ENCODE data around the gene BMERB1. TPM values are rescaled to one million over a fixed set of nuclear protein-coding genes. Genes with fewer than 3 reads are reported as not detected.

Gene BMERB1
- total RNA-seq, 1 donor from 2014 or later, result 20.1 TPM

GRCh38 chr16:15559176-15559575 lies 124.8 kb downstream of the BMERB1 start:
- Mint-ChIP-seq H3K27ac (ENCODE audit: unreplicated experiment) (no peak overlapping the region), H3K4me3 (ENCODE audit: unreplicated experiment) (no peak overlapping the region), H3K4me1 (ENCODE audit: low read depth, unreplicated experiment) (no peaks in the 10 kb centered on the region), H3K9me3 (ENCODE audit: unreplicated experiment) (peaks cover 1% of the 10 kb centered on the region), H3K27me3 (ENCODE audit: low read depth, unreplicated experiment) (no peaks in the 10 kb centered on the region), H3K36me3 (ENCODE audit: low read depth, unreplicated experiment) (peaks cover 16% of the 10 kb centered on the region)
- H3K79me2 ChIP-seq (ENCODE audit: insufficient read depth, low read length), result no peaks in the 10 kb centered on the region
- no peaks in the 10 kb centered on the region for H3K36me3 ChIP-seq (ENCODE audit: insufficient read depth, low read length)
- no peak overlapping the region for H3K9ac ChIP-seq (ENCODE audit: low read length)
- H3K27ac ChIP-seq (ENCODE audit: low read depth, low read length), result no peak overlapping the region
- FAIRE-seq, result no peak
- H2AFZ ChIP-seq (ENCODE audit: low read depth, low read length), result no peak overlapping the region
- H3K4me3 ChIP-seq (ENCODE audit: insufficient read depth, low read depth, low read length), result no peak overlapping the region
- peaks cover under 1% of the 10 kb centered on the region for H4K20me1 ChIP-seq (ENCODE audit: insufficient read depth, low read length)
- no peak overlapping the region for H3K4me2 ChIP-seq (ENCODE audit: low read length)
- H3K27me3 ChIP-seq (ENCODE audit: insufficient read depth, low read length), result no peaks in the 10 kb centered on the region
- no peak for DNase-seq (ENCODE audit: low read depth)
- no peaks in the 10 kb centered on the region for H3K4me1 ChIP-seq (ENCODE audit: insufficient read depth, low read length)
- TF ChIP-seq, protein P1, sequence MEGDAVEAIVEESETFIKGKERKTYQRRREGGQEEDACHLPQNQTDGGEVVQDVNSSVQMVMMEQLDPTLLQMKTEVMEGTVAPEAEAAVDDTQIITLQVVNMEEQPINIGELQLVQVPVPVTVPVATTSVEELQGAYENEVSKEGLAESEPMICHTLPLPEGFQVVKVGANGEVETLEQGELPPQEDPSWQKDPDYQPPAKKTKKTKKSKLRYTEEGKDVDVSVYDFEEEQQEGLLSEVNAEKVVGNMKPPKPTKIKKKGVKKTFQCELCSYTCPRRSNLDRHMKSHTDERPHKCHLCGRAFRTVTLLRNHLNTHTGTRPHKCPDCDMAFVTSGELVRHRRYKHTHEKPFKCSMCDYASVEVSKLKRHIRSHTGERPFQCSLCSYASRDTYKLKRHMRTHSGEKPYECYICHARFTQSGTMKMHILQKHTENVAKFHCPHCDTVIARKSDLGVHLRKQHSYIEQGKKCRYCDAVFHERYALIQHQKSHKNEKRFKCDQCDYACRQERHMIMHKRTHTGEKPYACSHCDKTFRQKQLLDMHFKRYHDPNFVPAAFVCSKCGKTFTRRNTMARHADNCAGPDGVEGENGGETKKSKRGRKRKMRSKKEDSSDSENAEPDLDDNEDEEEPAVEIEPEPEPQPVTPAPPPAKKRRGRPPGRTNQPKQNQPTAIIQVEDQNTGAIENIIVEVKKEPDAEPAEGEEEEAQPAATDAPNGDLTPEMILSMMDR (IDR thresholded peaks at IDR 0.05; ENCODE audit: insufficient read depth, low read depth, low read length), result no peak
- TF ChIP-seq EZH2 (IDR thresholded peaks at IDR 0.05; ENCODE audit: insufficient read depth, low read length), result no peak
- no peaks in the 10 kb centered on the region for H3K9me3 ChIP-seq (ENCODE audit: insufficient read depth, low read depth, low read length)

DNA sequence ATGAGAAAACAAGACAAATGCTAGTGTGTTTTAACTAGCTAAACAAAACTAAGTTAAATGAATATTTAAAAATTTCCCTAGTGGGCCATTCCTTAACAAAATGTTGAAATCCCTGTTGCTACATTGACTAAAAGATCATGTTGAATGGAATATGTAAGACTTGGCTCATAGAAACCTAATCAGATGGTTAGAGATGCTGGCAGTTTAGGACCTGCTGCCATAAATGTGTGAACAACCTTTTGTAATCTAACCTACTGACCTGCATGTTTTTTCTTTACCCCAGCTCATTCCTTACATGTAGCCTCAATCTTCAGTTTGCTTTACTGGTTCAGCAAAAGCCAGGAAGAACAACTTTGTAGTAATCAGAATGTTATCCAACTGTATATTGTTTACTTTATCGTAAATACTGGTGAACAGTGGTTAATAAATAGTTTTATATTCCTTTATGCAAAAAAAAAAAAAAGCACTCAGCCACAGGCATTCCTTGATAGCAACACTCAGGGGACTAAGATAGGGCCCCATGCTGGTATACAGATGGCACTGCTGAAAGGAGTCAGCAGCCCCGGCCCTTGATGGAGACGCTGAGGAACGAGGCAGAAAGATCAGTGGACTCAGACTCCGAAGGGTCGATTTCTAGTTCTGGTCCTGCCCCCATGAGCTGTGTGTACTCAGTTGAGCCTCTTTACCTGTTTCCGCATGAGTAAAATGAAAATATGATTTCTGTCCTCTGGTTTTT lies 130.4 kb downstream of the BMERB1 start:
- H3K79me2 ChIP-seq (ENCODE audit: insufficient read depth, low read length), result no peaks in the 10 kb centered on the region
- H3K4me1 ChIP-seq (ENCODE audit: insufficient read depth, low read length), result no peaks in the 10 kb centered on the region
- no peak overlapping the region for H3K4me3 ChIP-seq (ENCODE audit: insufficient read depth, low read depth, low read length)
- Mint-ChIP-seq H3K9me3 (ENCODE audit: unreplicated experiment) (peaks cover 1% of the 10 kb centered on the region), H3K27ac (ENCODE audit: unreplicated experiment) (no peak overlapping the region), H3K4me3 (ENCODE audit: unreplicated experiment) (no peak overlapping the region), H3K27me3 (ENCODE audit: low read depth, unreplicated experiment) (no peaks in the 10 kb centered on the region), H3K36me3 (ENCODE audit: low read depth, unreplicated experiment) (peaks cover 14% of the 10 kb centered on the region), H3K4me1 (ENCODE audit: low read depth, unreplicated experiment) (no peaks in the 10 kb centered on the region)
- no peak overlapping the region for H2AFZ ChIP-seq (ENCODE audit: low read depth, low read length)
- no peak for DNase-seq (ENCODE audit: low read depth)
- H3K9me3 ChIP-seq (ENCODE audit: insufficient read depth, low read depth, low read length), result no peaks in the 10 kb centered on the region
- FAIRE-seq, result no peak
- no peak overlapping the region for H3K4me2 ChIP-seq (ENCODE audit: low read length)
- TF ChIP-seq, protein P1 (IDR thresholded peaks at IDR 0.05; ENCODE audit: insufficient read depth, low read depth, low read length), result no peak
- TF ChIP-seq EZH2 (IDR thresholded peaks at IDR 0.05; ENCODE audit: insufficient read depth, low read length), result no peak
- H3K27me3 ChIP-seq (ENCODE audit: insufficient read depth, low read length), result no peaks in the 10 kb centered on the region
- H3K27ac ChIP-seq (ENCODE audit: low read depth, low read length), result no peak overlapping the region
- H3K9ac ChIP-seq (ENCODE audit: low read length), result no peak overlapping the region
- no peaks in the 10 kb centered on the region for H3K36me3 ChIP-seq (ENCODE audit: insufficient read depth, low read length)
- no peaks in the 10 kb centered on the region for H4K20me1 ChIP-seq (ENCODE audit: insufficient read depth, low read length)

- Histone ChIP-seq H3K9me3 (ENCODE audit: insufficient read depth, low read depth, low read length) (no peaks in the 10 kb centered on the region), H3K9ac (ENCODE audit: low read length) (no peak overlapping the region), H4K20me1 (ENCODE audit: insufficient read depth, low read length) (peaks cover 4% of the 10 kb centered on the region), H3K4me1 (ENCODE audit: insufficient read depth, low read length) (no peaks in the 10 kb centered on the region), H3K27me3 (ENCODE audit: insufficient read depth, low read length) (no peaks in the 10 kb centered on the region), H3K27ac (ENCODE audit: low read depth, low read length) (no peak overlapping the region), H3K4me3 (ENCODE audit: insufficient read depth, low read depth, low read length) (no peak overlapping the region), H2AFZ (ENCODE audit: low read depth, low read length) (no peak overlapping the region), H3K79me2 (ENCODE audit: insufficient read depth, low read length) (no peaks in the 10 kb centered on the region), H3K4me2 (ENCODE audit: low read length) (no peak overlapping the region), H3K36me3 (ENCODE audit: insufficient read depth, low read length) (no peaks in the 10 kb centered on the region)
- Mint-ChIP-seq H3K4me1 (ENCODE audit: low read depth, unreplicated experiment) (no peaks in the 10 kb centered on the region), H3K27ac (ENCODE audit: unreplicated experiment) (no peak overlapping the region), H3K27me3 (ENCODE audit: low read depth, unreplicated experiment) (no peaks in the 10 kb centered on the region), H3K36me3 (ENCODE audit: low read depth, unreplicated experiment) (peaks cover 13% of the 10 kb centered on the region), H3K9me3 (ENCODE audit: unreplicated experiment) (peaks cover 1% of the 10 kb centered on the region), H3K4me3 (ENCODE audit: unreplicated experiment) (no peak overlapping the region)
- DNase-seq (ENCODE audit: low read depth) (no peak), FAIRE-seq (no peak)
- TF ChIP-seq, protein P1 (IDR thresholded peaks at IDR 0.05; ENCODE audit: insufficient read depth, low read depth, low read length), result no peak
- TF ChIP-seq EZH2 (IDR thresholded peaks at IDR 0.05; ENCODE audit: insufficient read depth, low read length), result no peak
Observed at GRCh38 chr16:15566095-15566494, 131.7 kb downstream of the BMERB1 start.

Data from astrocyte (in vitro differentiated cells and primary cell).